HepG2 (cell line): ENCODE measurements around the gene LMOD3. TPM values are rescaled to one million over a fixed set of nuclear protein-coding genes. Genes with fewer than 3 reads are reported as not detected.

Experiments used
- ATAC-seq: fragments of 200-7000 bp; cut with Tn5 transposase; 3 replicates; pipeline ENCODE4 v1.9.1; 2020; ENCODE audit warnings: mild to moderate bottlenecking, moderate library complexity
- BruUV-seq: library from RNA; stranded (reverse); fragments of 400-500 nt; replicated peaks from 2 replicates; lab custom pipeline; 2021; lab: Mats Ljungman, UMichigan
- CTCF ChIA-PET: fragments of 300-600 bp; formaldehyde crosslinking; extraction: SDS; loops from one replicate; lab custom pipeline; 2021; ENCODE audit warnings: low total read pairs, inconsistent platforms, low intra/inter-chr PET ratio; lab: Yijun Ruan, JAX
- POLR2A ChIA-PET: fragments of 350-600 bp; sonication (Branson Sonifier 250); formaldehyde crosslinking; loops from one replicate; lab custom pipeline; 2020; ENCODE audit warnings: antibody characterized with exemption, inconsistent platforms; lab: Yijun Ruan, JAX
- DNase-seq: peaks from one replicate; pipeline ENCODE4 v3.0.0-alpha.2; 2015; ENCODE audit warnings: low spot score
- FAIRE-seq: peaks from 3 replicates; lab custom pipeline; 2011; peaks lifted over from hg19 to GRCh38; lab: Jason Lieb, UNC
- H2AFZ ChIP-seq: one replicate; pipeline ENCODE4 v1.6.1; 2011; ENCODE audit warnings: low read length, inconsistent platforms
- H3K27ac ChIP-seq: fragments of 300-600 bp; 3 replicates; pipeline ENCODE4 v1.8.0; 2011; ENCODE audit warnings: mixed run types, mild to moderate bottlenecking, mixed read lengths, low read length, inconsistent platforms; ENCODE audit not compliant: insufficient read depth; ENCODE audit errors: extremely low read length
- H3K27me3 ChIP-seq, 2 experiments: fragments of 200-600 bp in 1 of 2; 2 replicates in 1 of 2; 3 replicates in 1 of 2; pipeline versions ENCODE4 v1.6.0 to v1.8.0; 2011; ENCODE audit warnings: low read length in 2 of 2, mild to moderate bottlenecking in 2 of 2, moderate library complexity in 2 of 2, inconsistent platforms in 1 of 2; ENCODE audit not compliant: insufficient read depth in 2 of 2, control insufficient read depth in 1 of 2
- H3K36me3 ChIP-seq, 2 experiments: fragments of 200-600 bp in 1 of 2; replicated peaks in 1 of 2; 2 replicates in 1 of 2; 3 replicates in 1 of 2; pipeline versions ENCODE4 v1.5.1 to v1.8.0; 2011; ENCODE audit warnings: low read length in 2 of 2, inconsistent platforms in 1 of 2; ENCODE audit not compliant: insufficient read depth in 2 of 2, control insufficient read depth in 1 of 2
- H3K4me1 ChIP-seq: 2 replicates; pipeline ENCODE4 v1.5.1; 2012; ENCODE audit warnings: low read length, inconsistent platforms; ENCODE audit not compliant: insufficient read depth
- H3K4me2 ChIP-seq: 2 replicates; pipeline ENCODE4 v1.6.0; 2011; ENCODE audit warnings: low read depth, low read length, inconsistent platforms
- H3K4me3 ChIP-seq, 3 experiments: fragments of 200-600 bp in 1 of 3; sonication (generic), shearing (Covaris generic) in 1 of 3; replicated peaks in 1 of 3; 2 replicates each; pipeline ENCODE4 v1.5.1; 2011 to 2016; ENCODE audit warnings: low read length in 3 of 3, inconsistent platforms in 2 of 3, low read depth in 2 of 3, mild to moderate bottlenecking in 2 of 3, control low read depth in 1 of 3, mixed read lengths in 1 of 3; ENCODE audit not compliant: insufficient read depth in 1 of 3
- H3K79me2 ChIP-seq: one replicate; pipeline ENCODE4 v1.6.1; 2011; ENCODE audit warnings: low read length, inconsistent platforms; ENCODE audit not compliant: insufficient read depth
- H3K9ac ChIP-seq: 2 replicates; pipeline ENCODE4 v1.6.0; 2011; ENCODE audit warnings: mild to moderate bottlenecking, low read depth, low read length, inconsistent platforms; ENCODE audit not compliant: insufficient read depth
- H3K9me3 ChIP-seq: 2 replicates; pipeline ENCODE4 v1.5.1; 2012; ENCODE audit warnings: mild to moderate bottlenecking, low read length
- H4K20me1 ChIP-seq: 2 replicates; pipeline ENCODE4 v1.6.0; 2011; ENCODE audit warnings: inconsistent platforms, mild to moderate bottlenecking, low read length, moderate library complexity; ENCODE audit not compliant: insufficient read depth
- BRCA1 ChIP-seq: sonication (generic); formaldehyde crosslinking; IDR thresholded peaks from 2 replicates; pipeline ENCODE4 v1.4.0; 2020; ENCODE audit warnings: missing genetic modification reagents
- CEBPG ChIP-seq: IDR thresholded peaks from 2 replicates; pipeline ENCODE4 v1.6.1; 2016
- HOMEZ ChIP-seq: IDR thresholded peaks from 2 replicates; pipeline ENCODE4 v1.6.1; 2016; ENCODE audit warnings: low read depth
- IKZF1 ChIP-seq: fragments of 450-650 bp; IDR thresholded peaks from 2 replicates; pipeline ENCODE4 v1.7.1; 2016
- JUNB ChIP-seq: sonication (generic); formaldehyde crosslinking; IDR thresholded peaks from 2 replicates; pipeline ENCODE4 v1.8.0; 2022; ENCODE audit warnings: missing genetic modification reagents, mild to moderate bottlenecking, borderline replicate concordance
- SIX1 ChIP-seq: sonication (generic); formaldehyde crosslinking; IDR thresholded peaks from 2 replicates; pipeline ENCODE4 v1.4.0; 2020; ENCODE audit warnings: missing genetic modification reagents, borderline replicate concordance
- SNAPC5 ChIP-seq: sonication (generic); formaldehyde crosslinking; IDR thresholded peaks from 2 replicates; pipeline ENCODE4 v1.8.1; 2023; ENCODE audit warnings: mild to moderate bottlenecking, missing genetic modification reagents, borderline replicate concordance
- TCF7L2 ChIP-seq: IDR thresholded peaks from 2 replicates; pipeline ENCODE4 v1.6.1; 2011; ENCODE audit warnings: mild to moderate bottlenecking, low read depth, low read length, moderate library complexity
- ZBTB25 ChIP-seq: IDR thresholded peaks from 2 replicates; pipeline ENCODE4 v1.6.1; 2018; ENCODE audit warnings: missing genetic modification reagents
- ZFP41 ChIP-seq: sonication (generic); formaldehyde crosslinking; IDR thresholded peaks from 2 replicates; pipeline ENCODE4 v1.4.0; 2020; ENCODE audit warnings: mild to moderate bottlenecking, missing genetic modification reagents, borderline replicate concordance
- ZMYM4 ChIP-seq: sonication (generic); formaldehyde crosslinking; IDR thresholded peaks from 2 replicates; pipeline ENCODE4 v1.8.1; 2023; ENCODE audit warnings: mild to moderate bottlenecking, missing genetic modification reagents
- ZNF451 ChIP-seq: sonication (generic); formaldehyde crosslinking; IDR thresholded peaks from 2 replicates; pipeline ENCODE4 v1.5.0; 2020; ENCODE audit warnings: mild to moderate bottlenecking, missing genetic modification reagents
- ZNF496 ChIP-seq: sonication (generic); formaldehyde crosslinking; IDR thresholded peaks from 2 replicates; pipeline ENCODE4 v1.8.1; 2023; ENCODE audit warnings: mild to moderate bottlenecking, moderate library complexity, missing genetic modification reagents; ENCODE audit not compliant: insufficient replicate concordance
- WGBS: methylation state at CpG from one replicate; pipeline ENCODE4 v1.1.6; 2017; ENCODE audit warnings: low lambda C conversion rate; 5-methylcytosine and 5-hydroxymethylcytosine counted together
- in situ Hi-C: cut with HindIII; loops from 2 replicates; pipeline ENCODE4 v1.10.0; 2017; ENCODE audit warnings: low pct_unique_long_range_greater_than_20kb; ENCODE audit not compliant: extremely low pct_ligation_motif_present
- intact Hi-C: fragments of 100-400 bp; cut with micrococcal nuclease; formaldehyde crosslinking; loops from one replicate; pipeline ENCODE4 v1.10.0; 2022; ENCODE audit not compliant: unreplicated experiment
- polyA plus RNA-seq, 8 experiments: library from polyadenylated mRNA; depleted of rRNA in 3 of 8; stranded (reverse) in 7 of 8; unstranded in 1 of 8; fragments of >200 nt; fragmentation: Illumina TruSeq in 4 of 8; extraction: Trizol in 4 of 8; gene quantifications; 2 replicates each; pipeline versions ENCODE4 v1.2.1 to v1.2.3, GENCODE V29; 2011 to 2016; ENCODE audit warnings: low read depth in 4 of 8, missing spikeins in 1 of 8, mixed read lengths in 1 of 8; ENCODE audit not compliant: insufficient read depth in 1 of 8
- total RNA-seq, 5 experiments: library from RNA; depleted of rRNA; stranded (reverse); fragments of >200 nt; fragmentation: Illumina TruSeq; extraction: Trizol; gene quantifications; 2 replicates each; pipeline ENCODE4 v1.2.3, GENCODE V29; 2016; ENCODE audit warnings: low read depth in 1 of 5
- TF ChIP-seq, protein P1 (sequence below): sonication (generic); formaldehyde crosslinking; IDR thresholded peaks from 2 replicates; pipeline ENCODE4 v1.5.1; 2020; ENCODE audit warnings: missing genetic modification reagents, mild to moderate bottlenecking, borderline replicate concordance
- TF ChIP-seq, protein P2 (sequence below): sonication (generic); formaldehyde crosslinking; IDR thresholded peaks from 2 replicates; pipeline ENCODE4 v1.8.1; 2023; ENCODE audit warnings: missing genetic modification reagents, mild to moderate bottlenecking, borderline replicate concordance

The LMOD3 gene
- total and polyA plus RNA-seq, 2 of the 13 experiments (the other 11 are each of a cell fraction or from before 2014, with no cell fraction given) = not detected

GRCh38 chr3:69116897-69117296, 5.5 kb downstream of the LMOD3 start:
- POLR2A ChIA-PET = no interaction called here
- DNase-seq (no peak), ATAC-seq (no peak), FAIRE-seq (no peak)
- in situ Hi-C loops (loop anchor here (25.0 kb wide), 1 partner anchor 545 kb away; no protein-coding TSS in a partner anchor), intact Hi-C loops (no loop called here)
- CTCF ChIA-PET = no interaction called here
- WGBS = 36% methylated on average over 3 of the region's 3 CpGs
- Histone ChIP-seq H4K20me1 (no peaks in the 10 kb centered on the region), H3K4me3 (no peak overlapping the region), H3K4me2 (no peak overlapping the region), H3K79me2 (no peaks in the 10 kb centered on the region), H3K9ac (no peak overlapping the region), H3K27ac (no peak overlapping the region), H3K4me1 (no peaks in the 10 kb centered on the region), H3K27me3 (peaks cover 0 to 5% of the 10 kb centered on the region in 2 experiments; a peak in 1 of 5 replicates), H3K9me3 (no peaks in the 10 kb centered on the region), H2AFZ (no peak overlapping the region), H3K36me3 (no peaks in the 10 kb centered on the region)
- no peak for TF ChIP-seq ZNF451
- no TSS peak for BruUV-seq

DNA sequence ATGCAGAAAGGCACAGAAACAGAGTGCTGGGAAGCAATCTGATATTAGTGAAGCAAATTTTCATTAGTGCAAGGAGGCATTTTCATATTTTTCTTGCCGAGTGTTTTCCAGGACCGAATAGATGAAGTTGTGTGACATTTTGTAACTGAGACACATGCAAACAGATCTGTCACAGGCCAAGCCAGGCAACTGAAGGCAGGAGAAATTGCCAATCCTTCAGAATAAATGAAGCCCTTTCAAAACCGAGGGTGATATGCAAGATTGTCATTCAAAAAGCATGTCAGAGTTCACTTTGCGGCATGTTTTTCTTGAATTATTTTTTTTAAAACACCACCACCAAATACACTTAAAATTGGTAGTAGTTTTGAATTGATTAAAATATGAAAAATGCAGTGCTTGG, 6.2 kb downstream of the LMOD3 start:
- FAIRE-seq (no peak), ATAC-seq (no peak), DNase-seq (no peak)
- Histone ChIP-seq H3K4me3 (no peak overlapping the region), H3K27ac (no peak overlapping the region), H3K9me3 (no peaks in the 10 kb centered on the region), H3K36me3 (no peaks in the 10 kb centered on the region), H3K9ac (no peak overlapping the region), H3K27me3 (peaks cover 0 to 5% of the 10 kb centered on the region in 2 experiments; a peak in 1 of 5 replicates), H4K20me1 (no peaks in the 10 kb centered on the region), H3K79me2 (no peaks in the 10 kb centered on the region), H3K4me1 (no peaks in the 10 kb centered on the region), H2AFZ (no peak overlapping the region), H3K4me2 (no peak overlapping the region)
- intact Hi-C loops (no loop called here), in situ Hi-C loops (loop anchor here (25.0 kb wide), 1 partner anchor 546 kb away; no protein-coding TSS in a partner anchor)
- CTCF ChIA-PET = no interaction called here
- 53% methylated on average over 4 of the region's 4 CpGs for WGBS
- no TSS peak for BruUV-seq
- POLR2A ChIA-PET = no interaction called here
- TF ChIP-seq ZNF496 (CRISPR knock-in tag) = no peak
- no peak for TF ChIP-seq SIX1
- no peak for TF ChIP-seq IKZF1
- TF ChIP-seq ZMYM4 (CRISPR knock-in tag) = no peak
- TF ChIP-seq, protein P1, sequence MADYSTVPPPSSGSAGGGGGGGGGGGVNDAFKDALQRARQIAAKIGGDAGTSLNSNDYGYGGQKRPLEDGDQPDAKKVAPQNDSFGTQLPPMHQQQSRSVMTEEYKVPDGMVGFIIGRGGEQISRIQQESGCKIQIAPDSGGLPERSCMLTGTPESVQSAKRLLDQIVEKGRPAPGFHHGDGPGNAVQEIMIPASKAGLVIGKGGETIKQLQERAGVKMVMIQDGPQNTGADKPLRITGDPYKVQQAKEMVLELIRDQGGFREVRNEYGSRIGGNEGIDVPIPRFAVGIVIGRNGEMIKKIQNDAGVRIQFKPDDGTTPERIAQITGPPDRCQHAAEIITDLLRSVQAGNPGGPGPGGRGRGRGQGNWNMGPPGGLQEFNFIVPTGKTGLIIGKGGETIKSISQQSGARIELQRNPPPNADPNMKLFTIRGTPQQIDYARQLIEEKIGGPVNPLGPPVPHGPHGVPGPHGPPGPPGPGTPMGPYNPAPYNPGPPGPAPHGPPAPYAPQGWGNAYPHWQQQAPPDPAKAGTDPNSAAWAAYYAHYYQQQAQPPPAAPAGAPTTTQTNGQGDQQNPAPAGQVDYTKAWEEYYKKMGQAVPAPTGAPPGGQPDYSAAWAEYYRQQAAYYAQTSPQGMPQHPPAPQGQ (CRISPR knock-in tag) = no peak
- no peak for TF ChIP-seq TCF7L2
- TF ChIP-seq ZFP41 (CRISPR knock-in tag) = no peak
- TF ChIP-seq, protein P2, sequence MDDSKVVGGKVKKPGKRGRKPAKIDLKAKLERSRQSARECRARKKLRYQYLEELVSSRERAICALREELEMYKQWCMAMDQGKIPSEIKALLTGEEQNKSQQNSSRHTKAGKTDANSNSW (CRISPR knock-in tag) = no peak
- no peak for TF ChIP-seq HOMEZ (CRISPR knock-in tag)
- no peak for TF ChIP-seq ZBTB25 (CRISPR knock-in tag)
- no peak for TF ChIP-seq JUNB (CRISPR knock-in tag)
- TF ChIP-seq SNAPC5 (CRISPR knock-in tag) = no peak
- no peak for TF ChIP-seq BRCA1
- TF ChIP-seq CEBPG (CRISPR knock-in tag) = no peak
